K562 (cell line): Measurements from ENCODE around the gene GCK. TPM values are rescaled to one million over a fixed set of nuclear protein-coding genes. Genes with fewer than 3 reads are reported as not detected.

Source experiments
- ATAC-seq: fragments of 200-7000 bp; cut with Tn5 transposase; 3 replicates; pipeline ENCODE4 v1.9.1; 2020; ENCODE audit warnings: moderate library complexity
- BruUV-seq: library from RNA; stranded (reverse); fragments of 400-500 nt; replicated peaks from 2 replicates; lab custom pipeline; 2021; lab: Mats Ljungman, UMichigan
- CTCF ChIA-PET: fragments of 300-600 bp; formaldehyde crosslinking; extraction: SDS; loops from one replicate; lab custom pipeline; 2021; ENCODE audit warnings: low intra/inter-chr PET ratio; lab: Yijun Ruan, JAX
- POLR2A ChIA-PET: fragments of 300-600, 350-650 bp; sonication (Branson Sonifier 250); formaldehyde crosslinking; extraction: SDS; loops from one replicate; lab custom pipeline; 2021; ENCODE audit warnings: antibody characterized with exemption, inconsistent platforms; lab: Yijun Ruan, JAX
- DNase-seq, 4 experiments: peaks; one replicate each; pipeline versions ENCODE4 v3.0.0 to v3.0.0-alpha.2; 2011 to 2018; ENCODE audit warnings: low spot score in 3 of 4, mixed read lengths in 3 of 4; ENCODE audit errors: extremely low read depth in 1 of 4
- FAIRE-seq: peaks from 2 replicates; lab custom pipeline; 2011; peaks lifted over from hg19 to GRCh38; lab: Jason Lieb, UNC
- H2AFZ ChIP-seq: 2 replicates; pipeline ENCODE4 v1.6.0; 2011; ENCODE audit warnings: low read depth, low read length, control low read depth, inconsistent platforms
- H3K27ac ChIP-seq: fragments of 200-600 bp; 3 replicates; pipeline ENCODE4 v1.8.0; 2011; ENCODE audit warnings: low read depth, mild to moderate bottlenecking, control low read depth, inconsistent platforms, low read length, moderate library complexity, mixed read lengths; ENCODE audit errors: extremely low read depth
- H3K27me3 ChIP-seq, 2 experiments: fragments of 300-600 bp in 1 of 2; 2 replicates in 1 of 2; 3 replicates in 1 of 2; pipeline versions ENCODE4 v1.6.0 to v1.8.0; 2011; ENCODE audit warnings: inconsistent platforms in 2 of 2, low read length in 2 of 2, mild to moderate bottlenecking in 1 of 2, mixed read lengths in 1 of 2, moderate library complexity in 1 of 2; ENCODE audit not compliant: control insufficient read depth in 2 of 2, insufficient read depth in 2 of 2
- H3K36me3 ChIP-seq: fragments of 300-600 bp; 3 replicates; pipeline ENCODE4 v1.8.0; 2011; ENCODE audit warnings: mild to moderate bottlenecking, low read length, inconsistent platforms; ENCODE audit not compliant: control insufficient read depth, insufficient read depth
- H3K4me1 ChIP-seq, 2 experiments: fragments of 200-600 bp in 1 of 2; replicated peaks in 1 of 2; 2 replicates in 1 of 2; 3 replicates in 1 of 2; pipeline versions ENCODE4 v1.5.1 to v1.8.0; 2011; ENCODE audit warnings: inconsistent platforms in 2 of 2, low read length in 2 of 2, mild to moderate bottlenecking in 1 of 2, mixed read lengths in 1 of 2, moderate library complexity in 1 of 2; ENCODE audit not compliant: control insufficient read depth in 2 of 2, insufficient read depth in 2 of 2
- H3K4me2 ChIP-seq: 2 replicates; pipeline ENCODE4 v1.6.1; 2011; ENCODE audit warnings: low read length, control low read depth, inconsistent platforms, mixed read lengths; ENCODE audit not compliant: insufficient read depth
- H3K4me3 ChIP-seq: fragments of 200-600 bp; sonication (generic), shearing (Covaris generic); 2 replicates; pipeline ENCODE4 v1.5.1; 2016; ENCODE audit warnings: control low read depth, inconsistent platforms
- H3K79me2 ChIP-seq: fragments of 200-600 bp; 3 replicates; pipeline ENCODE4 v1.8.0; 2011; ENCODE audit warnings: low read length, inconsistent platforms; ENCODE audit not compliant: control insufficient read depth, insufficient read depth
- H3K9ac ChIP-seq, 2 experiments: 2 replicates each; pipeline versions ENCODE4 v1.6.0 to v1.6.1; 2011; ENCODE audit warnings: low read depth in 2 of 2, low read length in 2 of 2, control low read depth in 1 of 2, inconsistent platforms in 1 of 2, mild to moderate bottlenecking in 1 of 2, mixed read lengths in 1 of 2; ENCODE audit not compliant: insufficient read depth in 1 of 2
- H3K9me1 ChIP-seq: one replicate; pipeline ENCODE4 v1.6.0; 2011; ENCODE audit warnings: inconsistent platforms, mild to moderate bottlenecking, low read length, moderate library complexity; ENCODE audit not compliant: control insufficient read depth, insufficient read depth
- H3K9me3 ChIP-seq: replicated peaks from 2 replicates; pipeline ENCODE4 v1.5.1; 2011; ENCODE audit warnings: low read depth, low read length, inconsistent platforms; ENCODE audit not compliant: control insufficient read depth, insufficient read depth
- H4K20me1 ChIP-seq: replicated peaks from 2 replicates; pipeline ENCODE4 v1.6.1; 2011; ENCODE audit warnings: low read length, inconsistent platforms, mixed read lengths; ENCODE audit not compliant: control insufficient read depth, insufficient read depth
- BCLAF1 ChIP-seq, 2 experiments: fragments of 450-650 bp in 1 of 2; IDR thresholded peaks; 2 replicates each; pipeline ENCODE4 v1.6.1; 2011 to 2017; ENCODE audit warnings: low read depth in 2 of 2, antibody characterized with exemption in 1 of 2, borderline replicate concordance in 1 of 2, low read length in 1 of 2, mild to moderate bottlenecking in 1 of 2, mixed read lengths in 1 of 2; ENCODE audit not compliant: control insufficient read depth in 1 of 2
- FOXK2 ChIP-seq, 2 experiments: fragments of 450-650 bp; IDR thresholded peaks in 1 of 2; conservative IDR thresholded peaks in 1 of 2; 2 replicates each; pipeline ENCODE4 v1.6.1; 2016; ENCODE audit warnings: low read depth in 2 of 2, mild to moderate bottlenecking in 1 of 2
- NCOA2 ChIP-seq, 2 experiments: fragments of 450-650 bp; IDR thresholded peaks; 2 replicates each; pipeline ENCODE4 v1.6.1; 2018; ENCODE audit warnings: mild to moderate bottlenecking in 2 of 2, moderate library complexity in 1 of 2; ENCODE audit not compliant: partially characterized antibody in 2 of 2
- RAD21 ChIP-seq, 2 experiments: fragments of 250-450 bp in 1 of 2; fragments of 450-650 bp in 1 of 2; sonication (Bioruptor Pico) in 1 of 2; formaldehyde crosslinking in 1 of 2; IDR thresholded peaks in 1 of 2; conservative IDR thresholded peaks in 1 of 2; 2 replicates each; pipeline versions ENCODE4 v1.4.0 to v1.8.0; 2020 to 2022; ENCODE audit warnings: mild to moderate bottlenecking in 2 of 2, moderate library complexity in 1 of 2
- REST ChIP-seq, 2 experiments: fragments of 450-650 bp; formaldehyde crosslinking in 1 of 2; IDR thresholded peaks; 2 replicates each; pipeline versions ENCODE4 v1.4.0 to v1.6.1; 2014 to 2020; ENCODE audit warnings: mild to moderate bottlenecking in 2 of 2, borderline replicate concordance in 1 of 2, low read depth in 1 of 2
- ZBTB17 ChIP-seq: fragments of 450-650 bp; formaldehyde crosslinking; IDR thresholded peaks from 2 replicates; pipeline ENCODE4 v1.4.0; 2020; ENCODE audit warnings: mild to moderate bottlenecking
- ZBTB8A ChIP-seq: fragments of 450-650 bp; IDR thresholded peaks from 2 replicates; pipeline ENCODE4 v1.6.1; 2018; ENCODE audit warnings: mild to moderate bottlenecking, moderate library complexity; ENCODE audit not compliant: partially characterized antibody
- ZNF263 ChIP-seq: sonication (generic); formaldehyde crosslinking; IDR thresholded peaks from 2 replicates; pipeline ENCODE4 v1.8.0; 2022; ENCODE audit warnings: mild to moderate bottlenecking, missing genetic modification reagents, borderline replicate concordance
- ZNF778 ChIP-seq: fragments of 450-650 bp; formaldehyde crosslinking; IDR thresholded peaks from 2 replicates; pipeline ENCODE4 v1.4.0; 2020; ENCODE audit warnings: mild to moderate bottlenecking, moderate library complexity
- WGBS: fragments of 100-300 bp; shearing (Covaris generic); methylation state at CpG from one replicate; pipeline ENCODE4 v1.1.6; 2016; ENCODE audit warnings: low coverage, mixed read lengths; ENCODE audit not compliant: insufficient coverage; ENCODE audit errors: missing lambda C conversion rate; 5-methylcytosine and 5-hydroxymethylcytosine counted together
- in situ Hi-C: fragments of 300-500 bp; cut with MboI; formaldehyde crosslinking; loops from 4 replicates; pipeline ENCODE4 v1.15.0; 2018; ENCODE audit warnings: inconsistent platforms, mixed read lengths
- intact Hi-C: fragments of 100-400 bp; cut with micrococcal nuclease; formaldehyde crosslinking; loops from 2 replicates; pipeline ENCODE4 v1.14.2; 2022
- polyA plus RNA-seq, 8 experiments: library from polyadenylated mRNA; depleted of rRNA in 4 of 8; stranded (reverse) in 5 of 8; unstranded in 3 of 8; fragments of >200 nt; fragmentation: Nextera tagmentation in 2 of 8; fragmentation: Illumina TruSeq in 1 of 8; extraction: Ambion mirVana in 2 of 8; extraction: Trizol in 1 of 8; gene quantifications; 2 replicates each; pipeline versions ENCODE4 v1.2.1 to v1.2.3, GENCODE V29; 2011 to 2014; ENCODE audit warnings: inconsistent platforms in 1 of 8, missing spikeins in 1 of 8
- total RNA-seq, 7 experiments: library from RNA; depleted of rRNA in 6 of 7; stranded (reverse); fragments of >200 nt in 6 of 7; fragmentation: Illumina TruSeq in 2 of 7; extraction: Trizol in 2 of 7; gene quantifications; 2 replicates each; pipeline versions ENCODE4 v1.2.1 to v1.2.3, GENCODE V29; 2011 to 2021; ENCODE audit warnings: low replicate concordance in 1 of 7

Gene GCK
- total and polyA plus RNA-seq, 9 of the 15 experiments (the other 6 are each of a cell fraction or from before 2014, with no cell fraction given): 0.11 to 0.55 (median 0.16) TPM; not detected in 3

- POLR2A ChIA-PET: interaction anchor here (0.6 to 0.8 kb wide), 3 partner anchors 10 to 143 kb away, joined by 3 to 5 read pairs (median 3); no protein-coding TSS in a partner anchor
- WGBS: 1% methylated on average over 6 of the region's 10 CpGs
- TF ChIP-seq ZNF778 (CRISPR knock-in tag) (no peak), BCLAF1 (IDR thresholded peaks at IDR 0.05; ENCODE audit: borderline replicate concordance in 1 of 2, control insufficient read depth in 1 of 2, low read depth in 2 of 2, low read length in 1 of 2) (no peak), REST (IDR thresholded peaks at IDR 0.05; ENCODE audit: borderline replicate concordance) (no peak), REST (CRISPR knock-in tag; IDR thresholded peaks at IDR 0.05; ENCODE audit: low read depth) (no peak), ZBTB17 (CRISPR knock-in tag) (no peak), FOXK2 (conservative IDR thresholded peaks at IDR 0.05 in 1 of 2, IDR thresholded peaks at IDR 0.05 in 1 of 2; ENCODE audit: low read depth in 2 of 2) (no peak), NCOA2 (IDR thresholded peaks at IDR 0.05; ENCODE audit: partially characterized antibody in 2 of 2) (no peak), ZNF263 (CRISPR knock-in tag) (no peak), RAD21 (CRISPR knock-in tag; conservative IDR thresholded peaks at IDR 0.05 in 1 of 2, IDR thresholded peaks at IDR 0.05 in 1 of 2) (no peak), ZBTB8A (no peak)
These were observed 35.8 kb upstream of the GCK start for GRCh38 chr7:44224974-44225565.

More at GRCh38 chr7:44224974-44225565, 35.8 kb upstream of the GCK start:
- H3K9me3 ChIP-seq: no peaks in the 10 kb centered on the region
- no peak overlapping the region; a peak in 1 of 4 replicates for H3K9ac ChIP-seq
- no peaks in the 10 kb centered on the region for H3K36me3 ChIP-seq
- no peak for ATAC-seq
- no peaks in the 10 kb centered on the region for H3K79me2 ChIP-seq
- H4K20me1 ChIP-seq: no peaks in the 10 kb centered on the region
- in situ Hi-C loops: no loop called here
- no peak for DNase-seq
- H3K4me2 ChIP-seq: no peak overlapping the region
- H3K27me3 ChIP-seq: peaks cover 14 to 51% of the 10 kb centered on the region in 2 experiments; a peak in 4 of 5 replicates
- H3K4me3 ChIP-seq: no peak overlapping the region
- CTCF ChIA-PET: no interaction called here
- intact Hi-C loops: no loop called here
- no peak overlapping the region for H2AFZ ChIP-seq
- H3K27ac ChIP-seq: no peak overlapping the region
- H3K4me1 ChIP-seq: peaks cover 0 to 55% of the 10 kb centered on the region in 2 experiments; a peak in 2 of 5 replicates
- H3K9me1 ChIP-seq: no peaks in the 10 kb centered on the region
- no TSS peak for BruUV-seq
- FAIRE-seq: no peak
